Body of pancreas (tissue), 4 donors: ENCODE measurements around the gene NDUFA7. TPM values are rescaled to one million over a fixed set of nuclear protein-coding genes. Genes with fewer than 3 reads are reported as not detected.
A peak's percentile ranks its signal among the peaks of the same experiment; 100 is the strongest.

Experiments
- ATAC-seq: fragments of 150-250 bp; one replicate; pipeline ENCODE4 v1.9.1; 2016
- DNase-seq, 4 donors: peaks; one replicate each; pipeline ENCODE4 v3.0.0-alpha.2; 2019
- H3K27ac ChIP-seq, 4 donors: fragments of 200-600 bp; sonication (generic); 1 replicate in 3 of 4; 2 replicates in 1 of 4; pipeline versions ENCODE4 v1.5.1 to v1.6.1; 2016 to 2019; ENCODE audit warnings: mild to moderate bottlenecking in 1 of 4, mixed read lengths in 1 of 4, moderate library complexity in 1 of 4
- H3K27me3 ChIP-seq, 2 donors: fragments of 200-600 bp; sonication (generic); one replicate each; pipeline ENCODE4 v1.6.0; 2016; ENCODE audit warnings: mild to moderate bottlenecking in 1 of 2
- H3K36me3 ChIP-seq, 2 donors: fragments of 200-600 bp; sonication (generic); replicated peaks in 1 of 2; 2 replicates each; pipeline ENCODE4 v1.5.1; 2016; ENCODE audit warnings: low read depth in 2 of 2; ENCODE audit not compliant: insufficient read depth in 1 of 2
- H3K4me1 ChIP-seq: fragments of 200-600 bp; sonication (generic); one replicate; pipeline ENCODE4 v1.6.0; 2016
- H3K4me3 ChIP-seq, 2 donors: fragments of 200-600 bp; sonication (generic); 1 replicate in 1 of 2; 2 replicates in 1 of 2; pipeline ENCODE4 v1.5.1; 2016 to 2019
- H3K9me3 ChIP-seq, 3 donors: fragments of 200-600 bp; sonication (generic); 1 replicate in 2 of 3; 2 replicates in 1 of 3; pipeline ENCODE4 v1.5.1; 2016
- CTCF ChIP-seq, 7 experiments: fragments of 450-650 bp in 4 of 7; fragments of 200-600 bp in 3 of 7; sonication (generic) in 3 of 7; IDR thresholded peaks; one replicate each; pipeline ENCODE4 v1.5.1; 2016 to 2019; ENCODE audit warnings: antibody characterized with exemption in 7 of 7
- POLR2A ChIP-seq, 3 donors: fragments of 450-650 bp; IDR thresholded peaks; one replicate each; pipeline ENCODE4 v1.6.1; 2016; ENCODE audit warnings: antibody characterized with exemption in 3 of 3, mild to moderate bottlenecking in 2 of 3
- WGBS, 2 donors: methylation state at CpG; one replicate each; pipeline ENCODE4 v1.1.5; 2017; 5-methylcytosine and 5-hydroxymethylcytosine counted together
- intact Hi-C: fragments of 100-400 bp; cut with DNase I; formaldehyde crosslinking; loops from one replicate; pipeline ENCODE4 v1.15.1; 2023
- total RNA-seq, 2 donors: library from RNA; depleted of rRNA; stranded (reverse); fragments of >200 nt; gene quantifications; one replicate each; pipeline ENCODE4 v1.1.0, GENCODE V29; 2016

The NDUFA7 gene
- total RNA-seq, 2 donors from 2014 or later, result 4.3 to 6.7 TPM

GRCh38 chr19:8308891-8309291 lies 12.3 kb downstream of the NDUFA7 start:
- Histone ChIP-seq H3K4me3 (no peak overlapping the region), H3K9me3 (no peaks in the 10 kb centered on the region), H3K27ac (peak overlapping the region in 1 of 4 donors; percentile 47), H3K36me3 (no peaks in the 10 kb centered on the region), H3K4me1 (peaks cover 22% of the 10 kb centered on the region), H3K27me3 (no peaks in the 10 kb centered on the region)
- intact Hi-C loops, result no loop called here
- DNase-seq (peak in 3 of 4 donors; percentile 1 to 9 (median 7)), ATAC-seq (no peak)
- TF ChIP-seq CTCF (IDR thresholded peaks at IDR 0.05) (no peak), POLR2A (IDR thresholded peaks at IDR 0.05) (no peak)
- 75 to 78% methylated on average over 17 of the region's 17 CpGs for WGBS, 2 donors

- intact Hi-C loops, result no loop called here
- WGBS, 2 donors, result 1 to 3% methylated on average over 10 to 63 of the region's 63 CpGs
- H3K4me1 ChIP-seq, result peaks cover 22% of the 10 kb centered on the region
These were observed 13.0 kb downstream of the NDUFA7 start, which contains the start of gene CD320 for GRCh38 chr19:8307965-8308866. Gene CD320 (minus strand): TSS chr19:8308358. CDS start chr19:8308290, 68 bp downstream.

DNA sequence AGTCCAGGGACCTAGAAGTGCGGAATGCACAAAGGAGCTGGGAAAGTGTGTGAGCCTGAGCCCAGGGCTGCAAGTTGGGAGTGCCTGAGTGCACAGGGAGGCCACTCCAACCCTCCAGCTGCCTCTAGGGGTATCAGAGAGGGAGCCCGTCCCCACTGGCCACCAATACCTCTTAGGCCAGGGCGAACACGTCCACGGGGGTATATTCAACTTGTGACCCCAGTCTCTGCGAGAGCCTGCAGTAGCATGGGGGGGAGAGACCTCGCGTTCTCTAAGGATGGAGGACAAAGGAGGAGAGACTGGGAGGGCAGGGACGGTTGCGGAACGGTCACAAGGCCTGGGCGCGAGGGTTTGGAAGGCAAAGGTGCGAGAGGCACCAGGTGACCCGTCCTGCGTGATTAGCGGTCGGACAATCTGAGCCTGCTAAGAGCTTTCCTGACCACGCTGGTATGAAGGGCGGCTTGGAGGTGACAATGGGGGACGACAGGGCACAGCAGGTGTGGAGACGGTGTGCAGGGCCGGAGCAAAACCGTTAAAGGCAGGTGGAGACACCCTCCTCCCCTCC lies 13.7 kb downstream of the NDUFA7 start:
- WGBS, 2 donors, result 8 to 18% methylated on average over 17 to 24 of the region's 24 CpGs
- ATAC-seq (peak; percentile 6), DNase-seq (peak in 3 of 4 donors; percentile 2 to 20 (median 16))
- Histone ChIP-seq H3K4me3 (peak overlapping the region in 1 of 2 donors; percentile 32), H3K27me3 (no peaks in the 10 kb centered on the region), H3K36me3 (no peaks in the 10 kb centered on the region), H3K9me3 (no peaks in the 10 kb centered on the region), H3K4me1 (peaks cover 22% of the 10 kb centered on the region), H3K27ac (peak overlapping the region in 3 of 4 donors; percentile 33 to 70 (median 69))
- TF ChIP-seq POLR2A (IDR thresholded peaks at IDR 0.05) (no peak), CTCF (IDR thresholded peaks at IDR 0.05) (no peak)
- intact Hi-C loops, result no loop called here

More at GRCh38 chr19:8307965-8308866, 13.0 kb downstream of the NDUFA7 start, which contains the start of gene CD320:
- Histone ChIP-seq H3K27me3 (no peaks in the 10 kb centered on the region), H3K36me3 (no peaks in the 10 kb centered on the region), H3K4me3 (peak within 1 kb of the TSS in 1 of 2 donors; percentile 32), H3K9me3 (no peaks in the 10 kb centered on the region), H3K27ac (peak within 1 kb of the TSS in 3 of 4 donors; percentile 33 to 70 (median 69))
- peak; percentile 46 to 59 (median 55) for TF ChIP-seq POLR2A (IDR thresholded peaks at IDR 0.05)
- no peak for TF ChIP-seq CTCF (IDR thresholded peaks at IDR 0.05)
- DNase-seq, result peak; percentile 89 to 94 (median 90)
- peak; percentile 93 for ATAC-seq

DNA sequence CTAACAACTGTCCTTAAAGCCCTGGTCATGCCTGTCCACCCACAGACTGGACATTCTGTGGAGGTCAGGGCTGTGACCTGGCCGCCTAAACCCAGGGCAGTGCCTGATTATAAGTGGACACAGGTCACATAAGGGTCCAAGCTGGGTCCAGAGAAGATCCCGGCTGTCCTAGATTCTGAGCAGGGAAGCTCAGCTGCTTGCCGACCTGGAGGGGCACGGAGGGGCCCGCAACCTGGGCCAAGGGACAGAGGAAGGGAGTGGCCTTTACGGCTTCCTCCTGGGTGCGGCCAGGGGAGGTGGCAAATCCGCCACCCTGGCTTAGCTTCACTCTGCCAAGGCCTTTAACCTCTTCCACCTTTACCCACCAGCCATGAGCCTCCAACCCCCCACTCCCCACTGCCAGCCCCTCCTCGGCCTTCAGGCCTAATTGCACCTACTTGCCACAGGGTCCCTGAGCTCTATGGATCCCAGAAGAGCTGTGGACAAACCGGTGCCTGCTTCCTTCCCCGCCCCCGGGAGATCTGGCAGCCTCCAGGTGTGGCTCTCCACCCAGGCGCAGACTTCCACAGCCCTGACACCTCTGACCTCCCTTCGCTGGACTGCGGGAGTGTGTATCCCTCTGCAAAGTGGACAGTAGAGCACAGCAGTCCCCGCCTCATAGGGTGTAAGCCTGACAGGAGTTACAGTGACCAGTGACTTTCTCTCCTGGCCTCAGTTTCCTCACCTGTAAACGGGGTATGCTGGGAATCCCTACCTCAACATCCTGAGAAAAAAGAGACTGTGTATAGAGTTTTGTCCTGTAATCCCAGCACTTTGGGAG lies 14.7 kb downstream of the NDUFA7 start:
- 67 to 81% methylated on average over 8 to 17 of the region's 17 CpGs for WGBS, 2 donors
- no peak for ATAC-seq
- H3K4me3 ChIP-seq, result no peak overlapping the region

More for the DNA sequence above, 14.7 kb downstream of the NDUFA7 start:
- intact Hi-C loops, result no loop called here
- Histone ChIP-seq H3K27me3 (no peaks in the 10 kb centered on the region), H3K9me3 (no peaks in the 10 kb centered on the region), H3K36me3 (no peaks in the 10 kb centered on the region), H3K27ac (no peak overlapping the region), H3K4me1 (peaks cover 22% of the 10 kb centered on the region)
- TF ChIP-seq POLR2A (IDR thresholded peaks at IDR 0.05), result no peak
- TF ChIP-seq CTCF (IDR thresholded peaks at IDR 0.05), result no peak
- peak in 3 of 4 donors; percentile 1 to 9 (median 8) for DNase-seq
